ENCODE measurements around the gene STX4.

Gene STX4, protein sequence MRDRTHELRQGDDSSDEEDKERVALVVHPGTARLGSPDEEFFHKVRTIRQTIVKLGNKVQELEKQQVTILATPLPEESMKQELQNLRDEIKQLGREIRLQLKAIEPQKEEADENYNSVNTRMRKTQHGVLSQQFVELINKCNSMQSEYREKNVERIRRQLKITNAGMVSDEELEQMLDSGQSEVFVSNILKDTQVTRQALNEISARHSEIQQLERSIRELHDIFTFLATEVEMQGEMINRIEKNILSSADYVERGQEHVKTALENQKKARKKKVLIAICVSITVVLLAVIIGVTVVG

DNA sequence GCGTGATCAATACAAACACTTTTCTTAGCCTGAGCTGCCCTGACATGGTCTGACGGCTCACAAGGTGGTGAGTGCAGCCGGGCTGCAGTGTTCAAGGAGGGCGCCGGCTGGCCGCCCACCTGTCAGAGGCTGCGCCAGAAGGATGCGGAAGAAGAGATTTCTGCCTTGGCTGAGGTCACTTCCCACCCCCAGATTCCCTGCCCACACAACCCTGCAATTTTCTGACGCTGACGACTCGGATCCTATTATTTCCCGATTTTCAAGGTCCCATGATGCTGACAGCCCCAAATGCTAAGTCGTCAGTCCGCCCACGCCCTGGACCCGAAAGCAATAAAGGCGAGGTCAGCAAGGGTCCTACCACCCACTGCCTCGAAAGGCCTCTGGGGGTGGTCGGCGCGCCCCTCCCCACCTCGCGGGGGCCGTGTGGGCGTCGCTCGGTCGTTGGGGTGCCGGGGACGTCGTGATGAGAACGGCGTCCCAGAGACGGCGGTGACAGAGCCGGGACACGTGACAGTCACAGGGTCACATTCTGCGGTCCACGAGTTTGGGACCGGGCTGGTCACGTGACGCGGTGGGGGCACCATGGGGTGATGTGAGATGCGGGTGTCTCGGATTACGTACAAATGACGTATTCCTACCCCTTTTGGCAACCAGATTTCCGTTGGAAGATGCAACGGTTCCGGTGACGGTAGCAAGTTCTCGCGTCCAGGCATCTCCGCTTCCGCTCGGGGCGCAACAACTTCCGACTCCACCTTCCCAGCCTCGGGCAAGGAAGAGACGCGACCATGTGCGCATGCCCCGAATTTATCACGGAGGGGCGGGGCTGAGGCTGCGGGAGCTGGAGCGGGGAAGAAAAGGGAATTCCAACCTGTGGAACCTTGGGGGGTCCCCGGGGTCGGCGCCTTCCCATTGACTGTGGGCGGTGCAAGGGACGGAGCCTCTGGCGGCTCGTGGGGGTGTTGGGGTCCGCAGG lies at the start of gene STX4:
Gene STX4, plus strand, starts transcription at position 823 of the 973 bp plus-strand sequence. CDS start 248 bp downstream, outside the sequence.
- DNase-seq, result peak; percentile 99

DNA sequence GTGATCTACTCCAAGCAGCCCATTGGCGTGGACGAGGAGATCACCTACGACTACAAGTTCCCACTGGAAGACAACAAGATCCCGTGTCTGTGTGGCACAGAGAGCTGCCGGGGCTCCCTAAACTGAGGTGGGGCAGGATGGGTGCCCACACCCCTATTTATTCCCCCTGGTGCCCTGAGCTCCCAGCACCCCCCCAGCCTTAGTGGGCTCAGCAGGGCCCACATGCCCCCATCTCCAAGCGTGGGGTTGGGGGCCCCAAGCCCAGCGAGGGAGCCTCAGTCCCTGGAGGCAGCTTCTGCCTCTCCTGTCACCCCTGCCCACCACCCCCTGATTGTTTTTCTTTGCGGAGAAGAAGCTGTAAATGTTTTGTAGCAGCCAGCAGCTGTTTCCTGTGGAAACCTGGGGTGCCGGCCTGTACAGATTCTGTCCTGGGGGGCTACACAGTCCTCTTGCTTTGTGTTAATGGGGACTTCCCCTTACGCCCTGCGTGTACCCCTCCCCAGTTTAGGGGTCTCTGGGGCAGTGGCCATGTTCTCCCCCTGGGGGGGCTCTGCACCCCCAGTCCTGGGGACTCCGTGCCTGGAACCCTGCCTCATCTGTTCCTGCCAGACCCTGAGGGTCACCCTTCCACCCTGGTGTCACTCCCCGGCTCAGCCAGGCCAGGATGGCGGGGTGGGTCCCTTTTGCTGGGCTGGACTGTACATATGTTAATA lies 49.3 kb upstream of the STX4 start:
- no peak for DNase-seq

DNA sequence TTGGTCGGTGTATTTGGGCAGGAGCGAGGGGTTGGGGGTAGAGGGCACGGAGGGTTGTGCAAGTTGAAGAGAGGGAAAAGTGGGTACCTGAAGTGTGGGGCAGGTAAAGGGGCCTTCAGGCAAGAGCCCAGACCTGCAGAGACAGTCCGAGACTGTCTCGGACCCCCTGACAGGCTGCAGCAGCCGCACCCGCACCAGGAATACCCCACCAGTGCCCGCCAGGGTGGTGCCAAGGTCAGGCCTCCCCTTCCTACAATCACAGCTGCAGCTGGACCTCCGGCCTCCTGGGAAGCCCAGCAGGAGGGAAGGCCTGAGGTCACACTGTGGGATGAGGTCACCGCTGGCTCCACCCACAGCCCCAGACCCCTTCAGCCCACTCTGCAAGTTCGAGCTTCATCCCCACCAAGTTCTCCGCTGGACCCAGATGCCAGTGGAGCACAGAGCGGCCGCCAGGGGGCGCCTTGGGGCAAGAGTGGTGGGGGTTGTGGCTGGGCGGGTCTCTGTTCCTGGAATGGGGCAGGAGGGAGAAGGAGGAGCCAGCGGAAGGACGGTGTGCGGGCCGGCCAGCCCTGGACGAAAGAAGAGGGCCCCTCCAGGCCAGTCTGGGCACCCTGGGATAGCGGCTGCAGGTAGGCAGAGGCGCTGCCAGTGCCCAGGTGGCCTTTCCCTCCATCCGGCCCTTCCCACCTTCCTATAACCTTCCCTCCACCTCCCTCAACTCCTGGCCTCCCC lies 48.5 kb upstream of the STX4 start, which contains the start of gene HSD3B7:
Gene HSD3B7, plus strand, starts transcription at position 539 of the 732 bp plus-strand sequence. CDS start 452 bp downstream, outside the sequence.
- DNase-seq, result peak; percentile 93

DNA sequence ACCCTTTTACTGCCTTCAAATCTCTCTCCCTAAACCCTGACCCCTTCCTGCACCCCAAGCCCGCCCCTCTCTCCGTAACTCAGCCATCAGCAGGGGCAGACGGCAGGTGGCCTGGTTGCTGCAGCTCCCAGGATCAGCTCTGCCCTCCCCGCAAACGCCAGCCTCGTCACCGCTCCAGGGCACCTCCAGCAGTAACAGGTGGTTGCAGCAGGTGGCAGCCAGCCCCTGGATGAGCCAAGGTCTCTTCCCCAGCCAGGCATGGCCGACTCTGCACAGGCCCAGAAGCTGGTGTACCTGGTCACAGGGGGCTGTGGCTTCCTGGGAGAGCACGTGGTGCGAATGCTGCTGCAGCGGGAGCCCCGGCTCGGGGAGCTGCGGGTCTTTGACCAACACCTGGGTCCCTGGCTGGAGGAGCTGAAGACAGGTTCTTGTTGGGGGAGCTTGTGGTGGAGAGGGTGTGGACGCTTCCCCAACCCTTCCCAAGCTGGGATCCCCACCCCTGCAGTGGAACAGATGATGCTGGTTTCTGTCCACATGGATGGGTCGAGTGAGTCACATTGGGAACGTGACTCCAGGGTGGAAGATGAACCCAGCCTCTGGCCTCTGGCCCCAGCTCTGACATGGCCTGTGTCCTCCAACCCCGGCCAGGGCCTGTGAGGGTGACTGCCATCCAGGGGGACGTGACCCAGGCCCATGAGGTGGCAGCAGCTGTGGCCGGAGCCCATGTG lies 47.8 kb upstream of the STX4 start:
- DNase-seq, result peak; percentile 58

DNA sequence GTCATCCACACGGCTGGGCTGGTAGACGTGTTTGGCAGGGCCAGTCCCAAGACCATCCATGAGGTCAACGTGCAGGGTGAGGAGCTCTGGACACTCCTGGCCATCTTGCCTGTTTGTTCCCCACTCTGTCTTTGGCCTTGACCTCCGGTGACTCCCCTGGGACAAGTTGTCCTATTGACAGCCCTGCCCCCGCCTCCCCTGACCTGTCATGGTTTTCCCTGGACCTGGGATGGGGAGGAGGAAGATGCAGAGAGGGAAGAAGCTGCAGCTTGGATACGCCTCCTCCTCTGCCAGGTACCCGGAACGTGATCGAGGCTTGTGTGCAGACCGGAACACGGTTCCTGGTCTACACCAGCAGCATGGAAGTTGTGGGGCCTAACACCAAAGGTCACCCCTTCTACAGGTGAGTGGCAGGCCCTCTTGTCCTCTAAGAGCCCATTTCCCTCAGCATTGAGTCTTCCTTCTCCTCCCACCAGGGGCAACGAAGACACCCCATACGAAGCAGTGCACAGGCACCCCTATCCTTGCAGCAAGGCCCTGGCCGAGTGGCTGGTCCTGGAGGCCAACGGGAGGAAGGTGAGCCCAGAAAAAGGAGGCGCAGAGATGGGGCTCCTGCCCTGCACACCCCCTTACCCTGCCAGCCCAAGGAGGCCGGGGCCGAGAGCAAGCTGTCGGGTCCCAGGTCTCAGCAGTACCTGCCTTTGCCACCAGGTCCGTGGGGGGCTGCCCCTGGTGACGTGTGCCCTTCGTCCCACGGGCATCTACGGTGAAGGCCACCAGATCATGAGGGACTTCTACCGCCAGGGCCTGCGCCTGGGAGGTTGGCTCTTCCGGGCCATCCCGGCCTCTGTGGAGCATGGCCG lies 47.0 kb upstream of the STX4 start:
- no peak for DNase-seq

DNA sequence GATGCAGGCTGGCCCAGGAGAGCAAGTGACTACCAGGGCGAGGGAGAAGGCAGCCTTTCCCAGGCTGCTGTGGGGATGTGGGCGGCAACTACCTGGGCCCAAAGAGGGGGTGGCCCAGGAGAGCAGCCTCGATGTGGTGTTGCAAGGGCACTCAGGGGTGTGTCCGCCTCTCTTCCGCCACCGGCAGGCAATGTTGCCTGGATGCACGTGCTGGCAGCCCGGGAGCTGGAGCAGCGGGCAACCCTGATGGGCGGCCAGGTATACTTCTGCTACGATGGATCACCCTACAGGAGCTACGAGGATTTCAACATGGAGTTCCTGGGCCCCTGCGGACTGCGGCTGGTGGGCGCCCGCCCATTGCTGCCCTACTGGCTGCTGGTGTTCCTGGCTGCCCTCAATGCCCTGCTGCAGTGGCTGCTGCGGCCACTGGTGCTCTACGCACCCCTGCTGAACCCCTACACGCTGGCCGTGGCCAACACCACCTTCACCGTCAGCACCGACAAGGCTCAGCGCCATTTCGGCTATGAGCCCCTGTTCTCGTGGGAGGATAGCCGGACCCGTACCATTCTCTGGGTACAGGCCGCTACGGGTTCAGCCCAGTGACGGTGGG lies 45.7 kb upstream of the STX4 start:
- DNase-seq, result no peak

DNA sequence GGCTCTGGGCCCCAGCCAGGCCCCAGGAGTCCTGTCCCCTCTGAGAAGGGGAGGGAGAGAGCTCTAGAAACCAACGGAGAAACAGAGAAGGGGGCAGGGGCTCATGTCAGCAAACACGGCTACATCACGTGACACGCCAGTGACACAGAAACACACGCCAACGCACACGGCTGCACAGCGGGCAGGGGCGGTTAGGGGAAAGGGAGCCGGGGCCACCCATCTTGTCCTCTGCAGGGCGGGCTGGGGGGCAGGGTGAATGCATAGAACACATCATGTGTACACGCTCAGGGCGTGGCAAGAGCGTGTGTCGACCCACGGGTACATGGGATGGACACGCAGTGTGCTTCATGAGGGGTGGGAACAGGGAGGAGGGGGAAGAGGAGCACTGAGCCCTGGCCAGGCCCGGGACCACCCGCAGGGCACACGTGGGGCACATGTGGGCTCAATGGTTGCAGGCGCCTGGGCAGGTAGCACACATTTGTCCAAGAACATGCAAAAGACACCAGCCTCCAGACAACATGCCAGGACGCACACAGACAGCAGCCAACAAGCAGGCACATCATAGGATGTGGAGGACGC lies 43.8 kb upstream of the STX4 start:
- no peak for DNase-seq

DNA sequence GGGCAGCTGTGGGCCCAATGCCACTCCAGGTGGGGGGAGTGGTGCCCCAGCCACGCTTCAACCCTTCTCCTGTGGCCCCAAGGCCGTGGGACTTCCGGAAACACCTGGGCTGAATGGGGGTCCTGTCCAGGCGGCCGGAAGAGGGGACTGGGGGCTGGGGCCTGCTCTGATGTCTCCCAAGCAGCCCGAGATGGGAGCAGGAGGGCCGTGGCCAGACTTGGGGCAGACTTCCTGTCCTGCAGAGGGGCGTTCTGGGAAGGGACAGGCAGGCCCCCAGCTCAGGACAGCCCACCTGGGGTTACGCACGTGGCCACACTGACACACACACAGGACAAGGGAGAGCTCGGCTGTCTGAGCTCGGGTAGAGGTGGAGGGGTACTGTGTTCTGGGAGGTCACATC lies 43.3 kb upstream of the STX4 start:
- DNase-seq, result no peak

DNA sequence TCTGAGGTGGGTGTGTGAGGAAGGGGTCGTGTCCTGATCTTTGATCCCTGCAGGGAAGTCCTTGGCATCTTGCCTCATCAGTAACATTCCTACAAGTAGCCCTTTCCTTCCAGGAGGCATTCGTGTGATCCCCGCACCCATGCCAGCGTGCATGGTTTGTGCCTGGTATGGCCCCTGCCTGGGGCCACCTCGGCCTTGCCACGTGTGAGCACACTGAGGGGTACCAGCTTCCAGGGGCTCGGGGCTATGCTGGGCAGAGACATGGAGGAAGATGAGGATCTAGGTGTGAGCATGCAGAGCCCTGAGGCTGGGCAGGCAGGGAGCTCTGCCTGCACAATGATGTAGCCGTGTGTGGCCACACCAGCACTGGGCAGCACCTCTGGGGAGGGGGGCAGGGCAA lies 42.3 kb upstream of the STX4 start:
- no peak for DNase-seq

DNA sequence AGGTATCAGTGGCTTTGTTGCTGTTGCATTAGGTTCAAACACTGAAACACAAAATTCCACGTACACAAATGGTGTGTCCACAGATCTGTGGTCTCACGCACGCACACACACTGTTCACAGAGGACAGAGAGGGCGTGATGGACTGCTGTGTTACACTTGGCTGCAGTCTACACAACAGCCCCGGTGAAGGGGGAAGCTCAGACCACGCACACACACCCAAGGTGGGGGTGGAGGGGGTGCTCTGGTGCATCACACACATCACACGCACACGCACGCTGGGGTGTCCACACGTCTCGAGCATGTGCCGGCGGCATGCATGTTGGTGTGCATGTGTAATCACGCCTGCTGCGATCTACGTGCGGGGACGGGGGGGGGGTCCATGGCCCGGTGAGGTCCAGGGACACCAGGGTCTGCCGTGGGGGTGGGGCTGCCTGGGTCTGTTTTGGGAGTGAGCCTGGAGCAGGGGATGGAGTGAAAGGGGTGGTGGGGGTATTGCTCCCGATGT lies 41.0 kb upstream of the STX4 start:
- no peak for DNase-seq

DNA sequence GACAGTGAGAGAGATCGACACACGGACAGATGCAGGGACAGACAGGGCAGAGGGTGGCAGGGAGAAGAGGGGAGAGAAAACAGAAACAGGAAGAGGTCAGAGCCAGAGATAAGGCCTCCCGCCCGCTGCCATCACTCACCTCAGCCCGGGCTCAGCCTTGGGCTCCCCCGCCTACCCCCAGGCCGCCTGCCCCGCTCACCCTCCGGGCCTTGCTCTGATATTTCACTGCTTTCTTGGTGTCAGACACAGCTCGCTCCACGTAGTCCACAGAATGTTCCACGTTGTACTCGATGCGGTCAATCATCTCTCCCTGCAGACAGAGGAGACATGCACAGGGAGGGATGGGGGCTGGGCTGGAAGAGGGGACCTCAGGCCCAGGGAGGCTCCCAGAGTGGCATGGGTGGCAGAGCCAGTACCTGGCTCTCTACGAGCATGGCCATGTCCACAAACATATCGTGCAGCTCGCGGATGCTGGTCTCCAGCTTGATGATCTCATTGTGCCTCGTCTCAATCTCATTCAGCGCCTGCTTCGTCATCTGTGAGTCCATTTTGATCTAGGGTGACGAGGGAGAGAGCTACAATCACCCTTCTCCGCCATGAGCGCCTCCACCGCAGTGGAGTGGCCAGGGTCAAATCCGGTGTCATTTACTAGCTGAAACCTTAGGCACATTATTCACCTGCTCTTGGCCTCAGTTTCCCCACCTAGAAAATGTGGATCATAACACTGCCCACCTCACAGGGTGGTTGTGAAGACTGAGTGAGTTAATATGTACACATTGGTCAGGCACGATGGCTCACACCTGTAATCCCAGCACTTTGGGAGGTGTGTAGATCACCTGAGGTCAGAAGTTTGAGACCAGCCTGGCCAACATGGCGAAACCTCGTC lies 40.2 kb upstream of the STX4 start:
- DNase-seq, result no peak

DNA sequence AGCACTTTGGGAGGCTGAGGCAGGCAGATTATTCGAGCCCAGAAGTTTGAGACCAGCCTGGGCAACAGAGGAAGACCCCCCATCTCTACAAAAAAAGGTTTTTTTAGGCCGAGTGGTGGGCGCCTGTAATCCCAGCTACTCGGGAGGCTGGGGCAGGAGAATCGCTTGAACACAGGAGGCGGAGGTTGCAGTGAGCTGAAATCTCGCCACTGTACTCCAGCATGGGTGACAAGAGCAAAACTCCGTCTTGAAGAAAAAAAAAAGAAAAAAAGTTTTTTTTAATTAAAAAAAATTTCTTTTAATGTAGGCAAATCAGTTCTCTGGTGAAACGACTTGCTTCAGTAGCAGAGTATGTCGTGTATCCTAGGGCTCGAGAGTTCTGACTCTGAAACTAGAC lies 37.4 kb upstream of the STX4 start:
- no peak for DNase-seq

DNA sequence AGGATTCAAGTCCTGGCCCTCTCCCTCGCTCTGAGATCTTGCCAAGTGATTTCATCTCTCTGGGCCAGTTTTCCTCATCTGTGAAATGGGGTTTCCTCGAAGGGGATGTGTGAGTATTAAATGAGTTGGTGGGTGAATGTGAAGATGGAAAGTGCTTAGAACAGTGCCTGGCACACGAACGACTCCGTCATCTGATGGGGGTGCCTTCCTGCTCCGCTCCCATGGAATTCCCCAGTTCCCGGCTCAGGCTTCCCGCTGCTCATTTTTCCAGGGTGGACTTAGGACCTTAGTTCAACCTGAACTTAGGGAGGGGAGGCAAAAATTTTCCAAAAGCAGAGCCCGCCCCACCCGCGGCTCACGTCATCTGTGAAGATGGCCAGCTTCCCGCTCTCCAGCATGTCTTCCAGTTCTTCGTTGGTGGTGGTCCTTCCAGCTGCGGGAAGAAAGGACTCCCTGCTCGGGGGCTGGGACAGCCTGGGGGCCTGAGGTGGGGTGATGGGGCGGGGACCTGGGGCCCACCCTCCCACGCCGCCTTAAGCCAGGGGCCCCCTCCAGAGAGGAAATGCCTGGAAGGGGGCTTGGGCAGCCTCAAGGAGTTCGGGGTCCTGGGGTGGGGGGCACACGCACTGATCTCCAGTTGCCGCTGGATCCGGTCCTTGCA lies 36.9 kb upstream of the STX4 start:
- DNase-seq, result peak; percentile 66

DNA sequence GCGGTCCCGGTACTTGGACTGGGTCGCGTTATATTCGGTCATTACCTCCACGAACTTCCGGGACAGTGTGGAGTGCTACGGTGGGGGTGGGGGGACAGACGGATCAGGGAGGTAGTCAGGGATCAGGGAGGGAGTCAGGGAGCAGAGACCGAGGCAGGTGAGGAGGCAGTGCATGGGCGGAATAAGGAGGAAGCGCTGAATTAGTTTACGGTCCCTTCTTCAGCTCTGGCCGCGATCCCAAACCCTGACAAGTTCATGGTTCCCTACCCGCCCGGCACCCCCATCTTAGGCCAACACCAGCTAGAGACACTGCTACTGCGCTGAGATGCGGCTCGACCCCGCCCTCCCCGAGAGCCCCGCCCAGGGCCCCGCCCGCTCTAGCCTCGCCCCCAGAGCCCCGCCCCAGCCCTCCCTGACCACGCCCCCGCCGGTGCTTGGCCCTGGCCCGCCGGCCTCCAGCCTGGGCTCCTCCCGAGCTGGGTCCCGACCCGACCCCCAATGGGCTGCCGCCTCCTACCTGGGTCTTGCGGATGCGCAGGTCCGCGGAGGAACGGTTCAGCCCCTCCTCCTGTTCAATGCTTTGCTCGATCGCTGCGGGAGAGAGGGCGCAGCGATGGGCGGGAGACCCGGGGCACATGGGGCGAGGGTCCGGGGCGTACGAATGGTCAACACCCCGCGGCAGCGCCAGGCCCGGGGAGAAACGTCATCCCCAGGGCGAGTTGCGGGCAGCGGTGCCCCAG lies 36.2 kb upstream of the STX4 start:
- peak; percentile 77 for DNase-seq

DNA sequence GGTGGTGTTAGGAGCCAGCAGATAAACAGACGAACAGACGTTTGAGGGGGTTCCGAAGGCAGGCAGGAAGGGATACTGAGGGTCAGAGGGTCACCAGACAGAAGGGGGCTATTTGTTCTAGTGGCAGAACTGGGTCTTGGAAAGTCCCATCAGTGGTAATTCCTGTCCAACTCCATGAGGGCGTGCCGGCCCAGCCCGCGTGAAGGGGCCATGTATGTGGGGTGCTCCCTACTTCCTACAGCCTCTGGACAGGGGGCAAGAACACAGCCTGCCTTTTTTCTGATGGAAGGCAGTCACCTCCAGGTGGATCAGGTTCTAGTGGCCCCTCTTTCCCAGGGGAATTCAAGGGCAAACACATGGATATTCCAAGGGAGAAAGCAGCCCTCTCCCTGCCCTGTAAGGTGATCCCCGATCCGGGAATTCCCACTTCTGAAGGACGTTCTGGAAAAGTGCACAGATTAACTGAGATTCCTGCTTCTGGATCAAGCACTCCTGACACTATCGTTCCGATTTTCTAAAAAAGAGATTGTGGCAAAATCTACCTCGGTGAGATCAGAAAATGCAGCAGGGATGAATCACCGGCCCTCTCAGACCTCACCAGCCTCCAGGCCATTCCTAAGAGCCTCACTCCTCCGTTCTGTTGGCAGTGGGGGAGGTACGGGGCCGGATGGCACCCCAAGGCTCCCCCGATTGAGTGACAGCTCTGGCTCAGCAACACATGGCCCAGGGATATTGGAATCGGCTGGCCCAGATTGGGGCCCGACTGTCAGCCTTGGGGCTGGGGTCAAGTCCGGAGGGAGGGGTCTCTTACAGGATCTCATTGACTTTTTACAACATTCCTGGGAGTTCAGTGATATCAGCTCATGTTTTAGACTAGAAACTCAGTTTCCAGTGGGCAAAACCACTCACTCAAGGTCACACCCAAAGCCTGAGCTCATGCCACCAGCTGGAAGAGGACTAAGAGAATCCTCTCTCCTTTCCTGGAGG lies 35.3 kb upstream of the STX4 start:
- DNase-seq, result no peak
